Thoracic aorta (tissue), 2 donors: Measurements from ENCODE around the gene STH. TPM values are rescaled to one million over a fixed set of nuclear protein-coding genes. Genes with fewer than 3 reads are reported as not detected.

Source experiments
- ATAC-seq: fragments of 150-250 bp; one replicate; pipeline ENCODE4 v1.8.0; 2017; ENCODE audit warnings: low read depth; ENCODE audit not compliant: insufficient number of reproducible peaks, low FRiP score
- DNase-seq: peaks from one replicate; pipeline ENCODE4 v3.0.0-alpha.2; 2020; ENCODE audit warnings: low spot score
- H3K27ac ChIP-seq, 2 donors: fragments of 200-600 bp; sonication (generic); 1 replicate in 1 of 2; 2 replicates in 1 of 2; pipeline ENCODE4 v1.5.1; 2016; ENCODE audit warnings: mild to moderate bottlenecking in 2 of 2, moderate library complexity in 2 of 2
- H3K27me3 ChIP-seq: fragments of 200-600 bp; sonication (generic); replicated peaks from 2 replicates; pipeline ENCODE4 v1.6.0; 2016; ENCODE audit warnings: mild to moderate bottlenecking; ENCODE audit not compliant: insufficient read depth
- H3K36me3 ChIP-seq: fragments of 200-600 bp; sonication (generic); one replicate; pipeline ENCODE4 v1.5.1; 2016
- H3K4me1 ChIP-seq, 2 donors: fragments of 200-600 bp; sonication (generic); 1 replicate in 1 of 2; 2 replicates in 1 of 2; pipeline versions ENCODE4 v1.5.1 to v1.6.0; 2016; ENCODE audit warnings: low read depth in 2 of 2, mild to moderate bottlenecking in 1 of 2; ENCODE audit not compliant: control insufficient read depth in 1 of 2
- H3K4me3 ChIP-seq: fragments of 200-600 bp; sonication (generic); 2 replicates; pipeline ENCODE4 v1.5.1; 2016; ENCODE audit warnings: mild to moderate bottlenecking
- H3K9me3 ChIP-seq: fragments of 200-600 bp; sonication (generic); 2 replicates; pipeline ENCODE4 v1.5.1; 2016
- CTCF ChIP-seq: fragments of 200-600 bp; sonication (generic); IDR thresholded peaks from one replicate; pipeline ENCODE4 v1.5.1; 2019; ENCODE audit warnings: antibody characterized with exemption
- total RNA-seq, 2 donors: library from RNA; depleted of rRNA; stranded (reverse); fragments of >200 nt; gene quantifications; one replicate each; pipeline versions ENCODE4 v1.1.0 to v1.2.3, GENCODE V29; 2016

The STH gene
- total RNA-seq, 2 donors from 2014 or later = not detected

- no peak overlapping the region for H3K27ac ChIP-seq
- H3K9me3 ChIP-seq = no peaks in the 10 kb centered on the region
- ATAC-seq (no peak), DNase-seq (no peak)
- no peaks in the 10 kb centered on the region for H3K36me3 ChIP-seq
- H3K4me1 ChIP-seq = no peaks in the 10 kb centered on the region
- TF ChIP-seq CTCF = no peak
- H3K27me3 ChIP-seq = no peaks in the 10 kb centered on the region
- H3K4me3 ChIP-seq = no peak overlapping the region
These were observed 32.3 kb upstream of the STH start for GRCh38 chr17:45966606-45967280.

DNA sequence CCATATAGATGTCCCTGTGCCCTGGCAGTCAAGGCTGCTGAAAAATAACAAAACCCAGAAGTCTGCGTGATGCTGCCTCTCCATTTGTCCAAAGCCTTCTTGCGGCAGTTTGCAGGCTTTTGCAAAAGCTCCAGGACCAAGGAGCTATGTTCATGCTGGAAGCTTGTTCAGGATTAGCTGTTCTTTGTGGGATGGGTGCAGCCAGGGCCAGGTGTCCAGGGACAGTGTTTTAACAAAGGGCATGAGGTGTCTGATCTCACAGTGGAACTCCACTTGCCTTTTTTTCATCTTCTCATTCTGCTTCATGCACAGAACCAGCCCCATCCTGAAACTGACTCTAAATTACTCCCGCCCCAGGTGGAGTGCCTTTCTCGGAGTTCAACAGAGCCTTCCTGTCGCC, 31.7 kb upstream of the STH start:
- no peaks in the 10 kb centered on the region for H3K36me3 ChIP-seq
- no peaks in the 10 kb centered on the region for H3K27me3 ChIP-seq
- no peaks in the 10 kb centered on the region for H3K4me1 ChIP-seq
- ATAC-seq = no peak
- no peak overlapping the region for H3K4me3 ChIP-seq
- H3K9me3 ChIP-seq = no peaks in the 10 kb centered on the region
- no peak overlapping the region for H3K27ac ChIP-seq
- DNase-seq = no peak
- TF ChIP-seq CTCF = no peak

- DNase-seq (no peak), ATAC-seq (no peak)
- Histone ChIP-seq H3K9me3 (no peaks in the 10 kb centered on the region), H3K27me3 (no peaks in the 10 kb centered on the region), H3K4me3 (no peak overlapping the region), H3K36me3 (no peaks in the 10 kb centered on the region), H3K4me1 (no peaks in the 10 kb centered on the region), H3K27ac (no peak overlapping the region)
- TF ChIP-seq CTCF = no peak
These were observed 30.3 kb upstream of the STH start for GRCh38 chr17:45968732-45969131.

GRCh38 chr17:45969726-45970125, 29.3 kb upstream of the STH start:
- Histone ChIP-seq H3K27me3 (no peaks in the 10 kb centered on the region), H3K27ac (no peak overlapping the region), H3K9me3 (no peaks in the 10 kb centered on the region), H3K36me3 (no peaks in the 10 kb centered on the region), H3K4me1 (no peaks in the 10 kb centered on the region), H3K4me3 (no peak overlapping the region)
- ATAC-seq (no peak), DNase-seq (no peak)
- no peak for TF ChIP-seq CTCF

DNA sequence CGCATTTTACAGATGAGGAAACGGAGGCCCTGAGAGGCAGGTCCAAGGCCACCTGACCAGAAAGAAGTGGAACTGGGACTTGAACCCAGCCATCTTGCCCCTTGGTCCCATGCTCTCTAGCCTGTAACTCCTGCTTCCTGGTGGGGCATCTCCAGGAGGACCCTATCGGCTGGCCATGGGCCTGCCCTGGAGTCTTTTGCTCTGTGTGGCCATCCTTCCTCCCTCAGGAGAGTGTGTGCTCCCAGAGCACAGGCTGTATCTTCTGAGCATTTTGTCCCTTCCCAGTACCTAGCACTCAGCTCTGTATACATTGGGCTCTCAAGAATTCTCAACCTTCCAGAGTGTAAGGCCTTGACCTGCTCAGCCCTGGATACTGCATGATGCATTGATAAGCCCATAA, 28.4 kb upstream of the STH start:
- no peak overlapping the region for H3K27ac ChIP-seq
- H3K36me3 ChIP-seq = no peaks in the 10 kb centered on the region
- TF ChIP-seq CTCF = no peak
- H3K4me1 ChIP-seq = no peaks in the 10 kb centered on the region
- H3K9me3 ChIP-seq = no peaks in the 10 kb centered on the region
- no peak overlapping the region for H3K4me3 ChIP-seq
- no peaks in the 10 kb centered on the region for H3K27me3 ChIP-seq
- no peak for DNase-seq
- ATAC-seq = no peak
